GM19397 (cell line): ENCODE results near the gene TIAM2.

Experiments used
- ATAC-seq: cut with Tn5 transposase; IDR thresholded peaks from one replicate; pipeline ENCODE4 v1.9.1; 2021; ENCODE audit warnings: mild to moderate bottlenecking, moderate library complexity; ENCODE audit not compliant: unreplicated experiment

TIAM2 gene

DNA sequence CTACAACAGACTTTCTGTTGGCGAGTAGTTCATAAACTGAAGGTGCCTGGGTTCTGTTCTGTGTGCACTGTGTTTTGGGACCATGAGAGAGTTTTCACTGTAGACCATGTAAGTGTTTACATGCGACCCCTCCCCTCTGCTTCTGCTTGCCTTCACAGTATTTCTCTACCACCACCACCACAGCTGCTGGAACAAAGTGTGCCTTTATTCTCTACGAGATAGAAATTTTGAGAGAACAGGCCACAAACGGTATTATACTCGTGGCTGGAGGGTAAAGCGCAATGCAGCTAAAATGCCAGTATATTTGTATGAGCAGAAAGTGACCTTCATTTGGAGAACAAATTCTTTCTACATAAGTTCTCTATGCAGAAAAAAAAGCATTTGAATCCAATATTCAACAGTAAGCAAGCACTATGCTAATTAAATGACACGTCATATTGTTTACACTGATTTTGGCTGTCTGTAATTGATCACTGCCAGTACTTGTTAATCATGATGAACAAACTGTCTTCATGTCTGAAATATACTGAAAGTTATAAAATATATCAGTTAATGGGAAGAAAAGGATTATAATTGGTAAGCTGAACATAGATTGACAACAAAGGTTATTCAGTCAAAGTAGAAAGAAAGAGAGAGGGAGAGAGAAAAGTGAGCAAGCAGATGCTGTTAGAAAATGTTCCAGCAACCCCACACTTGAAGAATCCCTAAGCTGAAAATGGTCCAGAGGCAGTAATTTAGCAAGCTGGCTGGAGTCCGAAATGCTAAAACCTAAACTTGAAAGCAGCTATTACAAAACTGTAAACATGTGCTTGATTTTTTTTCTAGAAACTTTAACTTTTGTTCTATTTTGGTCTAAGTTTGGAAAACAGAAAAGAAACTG lies 277.5 kb downstream of the TIAM2 start:
- ATAC-seq: no peak

DNA sequence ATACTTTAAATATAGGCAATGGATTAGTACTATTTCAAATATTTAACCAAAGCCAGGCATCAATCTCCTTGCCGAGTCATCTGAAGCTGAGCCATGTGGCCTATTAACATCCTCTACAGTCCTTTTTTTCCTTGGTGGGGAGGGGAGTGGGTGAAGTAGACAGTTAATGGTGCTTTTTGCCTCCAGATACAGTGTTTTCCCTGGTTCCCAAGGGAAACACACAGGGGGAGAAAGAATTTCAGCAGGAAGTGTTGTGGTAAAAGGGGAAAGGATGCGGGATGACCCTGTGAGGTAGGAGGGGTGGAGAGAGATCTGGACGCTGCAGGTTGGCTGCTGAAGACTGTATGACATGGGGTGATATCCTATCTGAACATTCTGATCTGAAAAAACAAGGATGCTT lies 278.3 kb downstream of the TIAM2 start:
- no peak for ATAC-seq

DNA sequence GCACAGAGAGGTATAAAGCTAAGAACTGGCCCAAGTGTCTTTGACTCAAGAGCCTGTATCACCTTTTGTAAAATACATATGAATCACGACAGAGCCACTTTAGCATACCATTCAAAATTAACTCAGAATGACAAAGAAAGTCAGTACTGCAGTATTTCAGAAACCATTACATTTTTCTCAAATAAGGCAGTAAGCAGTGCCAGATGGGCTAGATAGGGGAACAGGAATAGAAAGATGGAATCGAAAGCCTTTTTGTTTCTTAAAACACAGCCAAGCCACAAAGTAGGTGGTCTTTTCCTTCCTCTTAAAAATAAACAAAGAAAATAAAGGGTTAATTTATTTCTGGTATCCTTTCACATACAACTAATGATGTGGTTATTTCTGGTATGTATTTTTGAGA lies 279.0 kb downstream of the TIAM2 start:
- ATAC-seq: no peak

DNA sequence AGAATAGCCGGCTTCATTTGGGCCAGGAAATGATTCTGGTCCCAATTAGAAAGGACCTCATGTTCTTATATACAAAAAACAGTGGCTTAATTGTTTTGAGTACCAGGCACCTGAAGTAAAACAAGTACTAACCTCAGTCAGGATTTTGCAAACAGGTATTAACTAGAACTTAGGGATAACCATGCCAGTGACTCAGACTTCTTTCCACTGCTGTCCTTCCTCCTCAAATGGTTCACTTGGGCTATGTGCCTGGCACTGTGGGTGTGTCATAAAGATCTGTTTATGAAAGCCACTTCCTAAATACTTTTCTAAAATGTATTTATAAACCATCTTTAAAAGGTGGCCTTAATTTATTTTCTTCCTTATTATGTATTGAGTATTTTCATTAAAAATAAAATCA lies 279.4 kb downstream of the TIAM2 start:
- ATAC-seq: no peak

DNA sequence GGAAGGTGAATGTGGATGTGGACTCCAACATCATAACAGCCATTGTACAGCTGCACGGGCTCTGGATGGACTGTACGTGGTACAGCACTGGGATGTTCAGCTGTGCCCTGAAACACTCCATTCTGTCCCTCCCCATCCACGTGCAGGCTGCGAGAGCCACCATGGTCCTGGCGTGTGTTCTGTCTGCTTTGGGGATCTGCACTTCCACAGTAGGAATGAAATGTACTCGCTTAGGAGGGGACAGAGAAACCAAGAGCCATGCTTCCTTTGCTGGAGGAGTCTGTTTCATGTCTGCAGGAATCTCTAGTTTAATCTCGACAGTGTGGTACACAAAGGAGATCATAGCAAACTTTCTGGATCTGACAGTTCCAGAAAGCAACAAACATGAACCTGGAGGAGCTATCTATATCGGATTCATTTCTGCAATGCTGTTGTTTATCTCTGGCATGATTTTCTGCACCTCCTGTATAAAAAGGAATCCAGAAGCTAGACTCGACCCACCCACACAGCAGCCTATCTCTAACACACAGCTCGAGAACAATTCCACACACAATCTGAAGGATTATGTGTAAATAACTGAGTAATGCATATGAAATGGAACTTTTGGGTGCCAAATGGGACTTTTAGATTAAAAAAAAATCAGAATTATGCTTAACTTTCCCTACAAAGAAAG lies 280.8 kb downstream of the TIAM2 start:
- ATAC-seq: no peak

DNA sequence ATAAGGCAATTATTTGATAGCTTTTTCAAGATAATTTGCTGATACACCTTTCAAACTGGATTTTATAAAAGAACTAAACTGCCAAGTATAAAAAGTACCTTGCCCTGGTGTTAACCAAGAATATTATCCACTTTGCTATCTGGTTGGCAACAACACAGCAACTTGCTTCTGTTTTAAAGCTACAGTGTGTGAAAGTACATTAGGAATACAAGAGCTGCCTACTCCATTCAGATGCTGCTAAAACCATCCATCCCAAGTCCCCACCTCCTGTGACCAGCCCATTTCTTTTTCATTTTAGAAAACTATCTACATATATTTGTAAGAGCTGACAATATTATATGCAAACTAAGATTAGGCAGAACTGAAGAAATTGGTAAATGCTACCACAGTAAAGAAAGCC lies 281.5 kb downstream of the TIAM2 start:
- no peak for ATAC-seq

DNA sequence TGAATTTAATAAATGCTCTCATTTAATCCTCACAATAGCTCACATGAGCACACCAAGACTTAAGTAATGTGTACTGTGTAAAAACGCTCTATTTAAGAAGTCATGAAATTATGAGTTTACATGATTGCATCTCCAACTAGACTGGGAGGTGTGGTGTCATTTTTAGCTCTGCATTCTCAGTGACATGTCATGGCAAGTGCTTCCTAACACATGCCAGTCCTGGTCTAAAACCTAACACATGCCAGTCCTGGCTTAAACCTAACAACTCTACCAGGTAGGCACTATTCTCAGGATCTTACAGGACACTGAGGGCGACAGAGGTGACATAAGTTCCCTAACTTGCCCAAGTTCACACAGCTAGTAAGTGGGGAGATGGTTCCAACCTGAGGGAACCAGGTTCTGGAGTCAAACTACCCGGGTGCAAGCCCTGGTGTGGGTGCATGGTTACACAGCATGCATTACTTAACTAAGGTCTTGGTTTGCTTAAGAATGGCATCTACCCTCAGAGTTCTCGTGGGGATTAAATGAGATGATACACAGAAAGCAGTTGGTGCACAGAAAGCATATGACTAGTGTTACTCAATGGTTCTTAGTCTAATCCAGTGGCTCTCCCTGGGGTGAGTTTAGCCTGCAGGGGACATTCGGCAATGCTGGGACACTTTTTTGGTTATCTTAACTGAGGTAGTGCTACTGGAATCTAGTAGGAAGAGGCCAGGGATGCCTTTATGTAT lies 283.4 kb downstream of the TIAM2 start:
- ATAC-seq: no peak

DNA sequence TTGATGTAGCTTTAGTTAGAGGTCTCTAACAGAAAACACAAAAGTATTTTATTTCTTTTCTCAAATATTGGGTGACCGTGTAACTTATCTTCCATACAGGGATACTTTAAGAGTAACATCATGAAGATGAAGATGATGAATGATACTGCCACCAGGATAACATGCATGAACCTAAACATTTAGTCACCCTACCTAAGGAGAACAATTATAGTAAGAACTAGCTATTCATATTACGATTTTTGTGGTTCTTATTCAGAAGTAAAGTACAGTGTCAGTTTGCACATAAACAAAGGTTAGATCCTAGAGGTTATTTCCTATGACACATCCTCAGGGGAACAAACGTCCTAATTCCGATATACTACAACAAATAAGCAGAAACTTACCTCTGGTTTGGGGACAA lies 289.7 kb downstream of the TIAM2 start:
- no peak for ATAC-seq

DNA sequence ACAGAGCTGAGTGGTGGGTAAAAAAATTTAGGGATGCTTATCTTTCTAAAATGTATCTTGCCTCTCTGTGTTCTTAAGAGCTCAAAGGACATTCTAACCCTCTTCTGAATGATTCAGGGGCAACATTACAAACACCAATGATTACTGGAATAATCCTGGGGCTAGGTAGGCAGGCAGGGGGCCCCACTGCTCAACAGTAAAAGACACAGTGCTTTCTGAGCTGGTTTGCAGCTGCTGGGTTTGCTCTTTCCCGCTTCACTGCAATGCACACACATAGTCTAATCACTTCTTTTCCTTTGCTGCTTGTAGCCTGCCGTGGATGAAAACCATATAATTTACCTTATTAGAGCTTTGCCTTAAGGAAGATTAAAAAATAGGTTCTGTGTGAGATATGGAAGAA lies 292.6 kb downstream of the TIAM2 start:
- ATAC-seq: no peak

DNA sequence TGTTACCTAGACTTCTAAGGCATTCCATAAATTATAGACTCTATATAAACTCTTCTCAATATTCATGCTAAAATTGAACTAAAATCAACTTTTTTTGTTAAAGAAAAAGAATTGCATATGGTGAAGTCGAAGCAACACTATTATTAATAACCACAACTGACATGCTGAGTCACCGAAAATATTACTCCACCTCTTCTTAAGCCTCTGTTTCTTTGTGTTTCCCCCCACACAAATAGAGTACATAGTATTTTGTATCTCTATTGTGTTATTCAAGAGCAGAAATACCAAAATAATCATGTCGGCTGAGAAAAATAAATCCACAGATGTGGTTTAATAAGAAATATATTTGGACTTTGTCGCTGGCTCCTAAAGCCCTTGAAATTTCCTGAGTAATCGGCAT lies 295.4 kb downstream of the TIAM2 start:
- no peak for ATAC-seq

DNA sequence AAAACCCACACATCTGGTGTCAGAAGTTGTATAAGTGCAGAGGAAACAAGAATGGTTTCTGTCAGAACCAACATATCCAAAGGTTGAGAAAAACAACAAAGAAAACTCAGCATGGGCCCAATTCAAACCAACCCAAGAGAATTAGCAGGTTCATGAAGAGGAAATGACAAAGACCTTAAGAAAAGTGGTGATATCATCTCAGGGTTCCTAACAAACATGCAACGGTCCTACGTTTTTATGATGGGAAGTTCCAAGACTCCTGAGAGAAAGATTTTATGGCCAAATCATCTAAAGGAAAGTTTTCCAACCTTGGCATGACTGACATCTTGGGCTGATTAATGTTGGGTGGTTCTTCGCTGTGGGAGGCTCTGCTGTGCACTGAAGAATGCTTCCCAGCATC lies 296.2 kb downstream of the TIAM2 start:
- no peak for ATAC-seq

DNA sequence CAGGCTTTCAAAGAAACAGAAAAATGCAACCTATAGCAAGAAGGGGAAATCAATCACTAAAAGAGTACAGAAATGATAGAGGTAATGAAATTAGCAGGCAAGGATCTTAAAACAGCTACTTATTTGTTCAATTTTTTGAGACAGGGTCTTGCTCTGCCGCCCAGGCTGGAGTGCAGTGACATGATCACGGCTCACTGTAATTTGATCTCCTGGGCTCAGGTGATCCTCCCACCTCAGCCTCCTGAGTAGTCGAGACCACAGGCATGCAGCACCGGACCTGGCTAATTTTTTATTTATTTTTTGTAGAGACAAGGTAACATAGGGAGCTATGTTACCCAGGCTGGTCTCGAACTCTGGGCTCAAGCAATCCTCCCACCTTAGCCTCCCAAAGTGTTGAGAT lies 297.6 kb downstream of the TIAM2 start:
- no peak for ATAC-seq

DNA sequence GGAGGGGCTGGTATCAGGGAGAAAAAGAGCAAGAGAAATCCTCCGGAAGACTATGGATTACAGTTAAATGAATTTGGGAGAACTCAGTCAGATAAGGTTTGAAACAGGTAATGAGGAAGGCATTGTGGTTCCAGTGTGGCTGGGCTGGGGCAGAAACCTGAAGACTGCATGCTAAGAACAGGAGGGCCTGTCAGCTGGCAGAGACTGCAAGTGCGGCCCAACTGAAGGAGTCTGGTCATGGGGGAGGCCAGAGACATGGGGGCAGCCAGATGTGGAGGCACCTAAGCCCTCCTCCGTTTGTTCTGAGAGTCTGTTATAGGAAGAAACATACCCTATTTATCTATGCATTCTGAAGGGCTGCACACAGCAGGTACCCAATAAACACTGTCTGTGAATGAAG lies 302.6 kb downstream of the TIAM2 start:
- no peak for ATAC-seq

DNA sequence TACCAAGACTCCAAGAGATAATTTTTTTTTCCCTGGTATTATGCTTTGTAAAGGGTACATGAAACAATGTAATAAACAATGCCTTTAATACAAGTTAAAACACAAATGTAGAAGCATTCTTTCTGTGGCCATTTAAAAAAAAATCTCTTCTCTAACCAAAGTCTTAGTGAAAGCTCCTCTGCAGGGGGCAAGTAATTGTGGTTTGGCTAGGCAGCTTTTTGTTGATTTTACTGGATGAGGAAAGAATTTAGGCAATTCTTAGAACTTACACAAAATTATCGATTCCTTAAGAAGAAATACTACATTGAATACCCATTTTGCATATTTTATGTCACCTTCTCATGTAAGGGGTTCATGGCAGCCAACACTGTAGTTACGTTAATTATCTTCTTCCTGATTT lies 306.8 kb downstream of the TIAM2 start:
- no peak for ATAC-seq

DNA sequence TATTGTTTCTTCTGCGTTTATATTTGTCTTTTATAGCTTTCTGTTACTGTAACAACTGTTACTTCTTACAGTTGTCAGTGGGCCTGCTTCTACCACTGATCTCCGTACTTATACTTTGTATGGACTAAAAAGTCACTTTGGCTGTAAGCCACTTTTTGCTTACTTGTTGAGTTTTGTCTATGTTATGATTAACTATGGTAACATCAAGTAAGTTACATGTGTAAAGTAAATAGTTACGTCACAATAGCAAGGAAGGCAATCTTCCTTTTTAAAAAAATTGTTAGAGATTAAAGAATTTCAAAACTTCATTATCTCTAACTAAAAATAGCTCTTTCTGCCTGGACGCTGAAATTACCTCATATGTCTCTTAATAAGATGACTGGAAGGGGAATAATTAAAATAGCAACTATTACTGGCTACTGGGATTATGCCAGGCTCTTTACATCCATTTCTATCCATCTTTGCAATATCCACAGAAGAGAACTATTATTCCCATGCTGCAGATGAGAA lies 308.3 kb downstream of the TIAM2 start:
- ATAC-seq: no peak

DNA sequence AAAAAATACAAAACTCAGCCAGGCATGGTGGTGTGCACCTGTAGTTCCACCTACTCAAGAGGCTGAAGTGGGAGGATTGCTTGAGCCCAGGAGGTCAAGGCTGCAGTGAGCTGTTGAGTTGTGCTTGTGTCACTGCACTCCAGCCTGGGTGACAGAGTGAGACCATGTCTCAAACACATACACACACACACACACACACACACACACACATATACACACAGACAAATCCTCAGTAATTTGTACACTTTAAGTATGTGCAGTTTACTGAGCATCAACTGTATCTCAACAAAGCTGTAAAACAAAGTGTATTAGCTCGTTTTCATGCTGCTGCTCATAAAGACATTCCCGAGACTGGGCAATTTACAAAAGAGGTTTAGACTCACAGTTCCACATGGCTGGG lies 311.8 kb downstream of the TIAM2 start:
- no peak for ATAC-seq
